BJ (cell line): ENCODE data around the gene GINM1. TPM values are rescaled to one million over a fixed set of nuclear protein-coding genes. Genes with fewer than 3 reads are reported as not detected.
A peak's percentile ranks its signal among the peaks of the same experiment; 100 is the strongest.

ENCODE experiments used
- CTCF ChIA-PET: fragments of 350-600 bp; formaldehyde crosslinking; extraction: SDS; loops from one replicate; lab custom pipeline; 2021; ENCODE audit warnings: antibody characterized with exemption, inconsistent platforms; lab: Yijun Ruan, JAX
- POLR2A ChIA-PET: fragments of 300-600 bp; sonication (Branson Sonifier 250); formaldehyde crosslinking; extraction: SDS; loops from one replicate; lab custom pipeline; 2021; ENCODE audit warnings: antibody characterized with exemption; lab: Charles Lee
- DNase-seq: peaks from one replicate; pipeline ENCODE4 v3.0.0-alpha.2; 2011; ENCODE audit warnings: low read depth
- H3K27me3 ChIP-seq: 2 replicates; pipeline ENCODE4 v1.6.0; 2011; ENCODE audit warnings: low read length; ENCODE audit not compliant: control insufficient read depth, insufficient read depth
- H3K36me3 ChIP-seq: 2 replicates; pipeline ENCODE4 v1.5.1; 2011; ENCODE audit warnings: low read length; ENCODE audit not compliant: control insufficient read depth, insufficient read depth
- H3K4me3 ChIP-seq: 2 replicates; pipeline ENCODE4 v1.5.1; 2011; ENCODE audit warnings: low read depth, mild to moderate bottlenecking, control low read depth, low read length
- CTCF ChIP-seq: IDR thresholded peaks from 2 replicates; pipeline ENCODE4 v1.5.1; 2011; ENCODE audit warnings: low read depth, mild to moderate bottlenecking, control low read depth, inconsistent platforms, low read length, moderate library complexity; ENCODE audit not compliant: insufficient read depth
- polyA plus RNA-seq: library from polyadenylated mRNA; depleted of rRNA; stranded (reverse); fragments of >200 nt; gene quantifications from 2 replicates; pipeline ENCODE4 v1.2.3, GENCODE V29; 2011

Gene GINM1
- polyA plus RNA-seq, 1 experiment: 38.0 TPM

GRCh38 chr6:149545258-149545753 is 20.9 kb upstream of the GINM1 start:
- Histone ChIP-seq H3K36me3 (peaks cover under 1% of the 10 kb centered on the region; the same call in 1 of the 2 replicates), H3K4me3 (peak overlapping the region; percentile 63), H3K27me3 (no peaks in the 10 kb centered on the region)
- no peak for DNase-seq
- ChIA-PET CTCF (interaction anchor here (0.6 to 2.5 kb wide), 8 partner anchors 8 to 517 kb away, joined by 3 to 29 read pairs (median 3); no protein-coding TSS in a partner anchor), POLR2A (no interaction called here)
- TF ChIP-seq CTCF: peak; percentile 24; the same call in 1 of the 2 replicates

- Histone ChIP-seq H3K36me3 (no peaks in the 10 kb centered on the region), H3K27me3 (no peaks in the 10 kb centered on the region), H3K4me3 (peak within 1 kb of the TSS; percentile 63)
- ChIA-PET POLR2A (interaction anchor here (0.6 kb wide), 1 partner anchor 93 kb away, joined by 5 read pairs; no protein-coding TSS in a partner anchor), CTCF (interaction anchor here (0.6 to 2.5 kb wide), 7 partner anchors 8 to 289 kb away, joined by 3 to 29 read pairs (median 3); no protein-coding TSS in a partner anchor)
- DNase-seq: peak; percentile 74
- TF ChIP-seq CTCF: peak; percentile 85
Measured at GRCh38 chr6:149545754-149546471, 20.3 kb upstream of the GINM1 start, which contains the start of gene PPIL4. Gene PPIL4 (minus strand): TSS chr6:149546043. CDS start chr6:149546005, 38 bp downstream.

GRCh38 chr6:149551920-149552319 is 14.3 kb upstream of the GINM1 start:
- ChIA-PET CTCF (interaction anchor here (1.6 to 2.3 kb wide), 2 partner anchors 9 to 11 kb away, joined by 3 to 7 read pairs; no protein-coding TSS in a partner anchor), POLR2A (no interaction called here)
- Histone ChIP-seq H3K36me3 (no peaks in the 10 kb centered on the region), H3K4me3 (no peak overlapping the region), H3K27me3 (no peaks in the 10 kb centered on the region)
- DNase-seq: no peak
- no peak for TF ChIP-seq CTCF

- ChIA-PET CTCF (no interaction called here), POLR2A (no interaction called here)
Measured at GRCh38 chr6:149558029-149558428, 8.1 kb upstream of the GINM1 start.

More at GRCh38 chr6:149558029-149558428, 8.1 kb upstream of the GINM1 start:
- no peaks in the 10 kb centered on the region for H3K36me3 ChIP-seq
- H3K4me3 ChIP-seq: no peak overlapping the region
- DNase-seq: no peak
- H3K27me3 ChIP-seq: no peaks in the 10 kb centered on the region
- no peak for TF ChIP-seq CTCF
